Fibroblast of mammary gland (primary cell): ENCODE data around the gene ICAM5.

Source experiments
- DNase-seq: peaks from one replicate; pipeline ENCODE4 v3.0.0-alpha.2; 2010; ENCODE audit warnings: low read depth
- H3K4me3 ChIP-seq: 2 replicates; pipeline ENCODE4 v1.5.1; 2011; ENCODE audit warnings: low read depth, mild to moderate bottlenecking, low read length, moderate library complexity; ENCODE audit not compliant: control insufficient read depth
- CTCF ChIP-seq: conservative IDR thresholded peaks from 2 replicates; pipeline ENCODE4 v1.5.1; 2011; ENCODE audit warnings: low read depth, low read length, inconsistent platforms; ENCODE audit not compliant: control insufficient read depth, insufficient read depth

ICAM5 gene

GRCh38 chr19:10291554-10292205, 1.9 kb downstream of the ICAM5 start:
- DNase-seq: no peak
- TF ChIP-seq CTCF: no peak
- H3K4me3 ChIP-seq: peak overlapping the region; percentile 22

GRCh38 chr19:10292206-10292788, 2.5 kb downstream of the ICAM5 start:
- peak; percentile 43 for DNase-seq
- TF ChIP-seq CTCF: no peak
- peak overlapping the region; percentile 15 for H3K4me3 ChIP-seq

GRCh38 chr19:10292789-10293636, 3.3 kb downstream of the ICAM5 start:
- no peak overlapping the region for H3K4me3 ChIP-seq
- no peak for TF ChIP-seq CTCF
- no peak for DNase-seq

GRCh38 chr19:10293637-10294367, 4.0 kb downstream of the ICAM5 start:
- no peak overlapping the region for H3K4me3 ChIP-seq

GRCh38 chr19:10294368-10294697, 4.6 kb downstream of the ICAM5 start:
- no peak overlapping the region for H3K4me3 ChIP-seq
- TF ChIP-seq CTCF: no peak
- DNase-seq: no peak

More at GRCh38 chr19:10293637-10294367, 4.0 kb downstream of the ICAM5 start:
- no peak for TF ChIP-seq CTCF
- DNase-seq: no peak

GRCh38 chr19:10295305-10295846, 5.6 kb downstream of the ICAM5 start:
- H3K4me3 ChIP-seq: no peak overlapping the region
- no peak for DNase-seq
- TF ChIP-seq CTCF: no peak
